ENCODE data around the gene NKAPL. TPM values are rescaled to one million over a fixed set of nuclear protein-coding genes. Genes with fewer than 3 reads are reported as not detected.
"Not testable (repeated sequence)": the region's sequence is repeated elsewhere in the genome, so short reads cannot be mapped to it uniquely, and the experiment has no call there.

Gene NKAPL
- total RNA-seq, 1 donor from 2014 or later, result not detected

DNA sequence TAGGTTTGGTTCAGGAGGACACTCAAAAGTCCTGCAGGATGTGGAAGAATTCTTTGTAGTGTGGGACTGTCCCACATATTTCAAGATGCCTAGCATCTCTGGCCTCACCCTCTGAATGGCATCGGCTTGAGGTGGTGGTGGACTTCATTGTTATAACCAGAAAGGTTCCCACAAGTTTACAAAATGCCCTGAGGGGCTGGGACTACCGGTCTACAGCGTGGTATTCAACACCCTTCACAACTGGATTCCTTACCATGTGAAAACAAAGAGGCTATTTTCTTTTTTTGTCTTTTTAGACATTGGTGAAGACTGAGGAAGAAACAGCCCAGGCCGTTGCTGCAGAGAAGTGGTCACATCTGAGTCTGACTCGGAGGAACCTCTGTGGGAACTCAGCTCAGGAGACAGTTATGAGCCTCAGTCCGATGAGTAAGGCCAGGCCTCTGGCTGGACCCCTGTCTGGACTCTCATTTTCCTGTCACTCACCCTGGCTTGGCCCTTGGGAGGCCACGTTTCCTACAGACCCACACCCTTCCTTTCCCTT lies 37.5 kb downstream of the NKAPL start:
- Histone ChIP-seq H3K4me1 (no peaks in the 10 kb centered on the region), H3K9me3 (no peaks in the 10 kb centered on the region), H3K36me3 (peaks cover 0 to 18% of the 10 kb centered on the region in 2 donors), H3K4me3 (no peak overlapping the region), H3K27me3 (no peaks in the 10 kb centered on the region), H3K27ac (no peak overlapping the region)
- DNase-seq (ENCODE audit: extremely low spot score in 2 of 2), result no peak
- intact Hi-C loops (cut with DNase I), result no loop called here
- TF ChIP-seq, protein P1, sequence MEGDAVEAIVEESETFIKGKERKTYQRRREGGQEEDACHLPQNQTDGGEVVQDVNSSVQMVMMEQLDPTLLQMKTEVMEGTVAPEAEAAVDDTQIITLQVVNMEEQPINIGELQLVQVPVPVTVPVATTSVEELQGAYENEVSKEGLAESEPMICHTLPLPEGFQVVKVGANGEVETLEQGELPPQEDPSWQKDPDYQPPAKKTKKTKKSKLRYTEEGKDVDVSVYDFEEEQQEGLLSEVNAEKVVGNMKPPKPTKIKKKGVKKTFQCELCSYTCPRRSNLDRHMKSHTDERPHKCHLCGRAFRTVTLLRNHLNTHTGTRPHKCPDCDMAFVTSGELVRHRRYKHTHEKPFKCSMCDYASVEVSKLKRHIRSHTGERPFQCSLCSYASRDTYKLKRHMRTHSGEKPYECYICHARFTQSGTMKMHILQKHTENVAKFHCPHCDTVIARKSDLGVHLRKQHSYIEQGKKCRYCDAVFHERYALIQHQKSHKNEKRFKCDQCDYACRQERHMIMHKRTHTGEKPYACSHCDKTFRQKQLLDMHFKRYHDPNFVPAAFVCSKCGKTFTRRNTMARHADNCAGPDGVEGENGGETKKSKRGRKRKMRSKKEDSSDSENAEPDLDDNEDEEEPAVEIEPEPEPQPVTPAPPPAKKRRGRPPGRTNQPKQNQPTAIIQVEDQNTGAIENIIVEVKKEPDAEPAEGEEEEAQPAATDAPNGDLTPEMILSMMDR (IDR thresholded peaks at IDR 0.05), result no peak
- no peak for TF ChIP-seq POLR2AphosphoS5 (IDR thresholded peaks at IDR 0.05; ENCODE audit: insufficient read depth in 1 of 2, low read depth in 1 of 2)
- TF ChIP-seq POLR2A (IDR thresholded peaks at IDR 0.05), result no peak

DNA sequence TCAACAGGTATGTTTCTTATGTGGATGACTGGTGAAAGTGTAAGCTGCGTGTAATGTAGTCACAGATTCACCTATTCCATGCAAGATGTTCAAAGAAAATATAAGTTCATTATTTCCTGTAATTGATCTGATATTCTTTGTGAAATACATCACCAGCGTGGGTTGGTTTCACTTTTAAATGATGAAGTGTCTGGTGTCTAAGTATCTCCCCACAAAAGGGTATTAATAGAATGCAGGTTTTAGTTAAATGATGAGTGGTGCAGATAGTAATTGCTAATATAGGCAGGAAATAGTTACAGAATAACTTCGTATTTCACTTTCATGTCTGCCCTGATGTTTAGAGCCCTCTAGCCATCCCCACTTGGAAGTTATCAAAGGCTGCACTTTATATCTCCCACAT lies 44.5 kb downstream of the NKAPL start:
- intact Hi-C loops (cut with DNase I), result no loop called here
- Histone ChIP-seq H3K4me3 (no peak overlapping the region), H3K27me3 (no peaks in the 10 kb centered on the region), H3K4me1 (no peaks in the 10 kb centered on the region), H3K27ac (no peak overlapping the region), H3K36me3 (peaks cover 0 to 18% of the 10 kb centered on the region in 2 donors), H3K9me3 (no peaks in the 10 kb centered on the region)
- DNase-seq (ENCODE audit: extremely low spot score in 2 of 2), result no peak
- TF ChIP-seq POLR2AphosphoS5 (IDR thresholded peaks at IDR 0.05; ENCODE audit: insufficient read depth in 1 of 2, low read depth in 1 of 2) (no peak), POLR2A (IDR thresholded peaks at IDR 0.05) (no peak)
- TF ChIP-seq, protein P1 (IDR thresholded peaks at IDR 0.05), result no peak

DNA sequence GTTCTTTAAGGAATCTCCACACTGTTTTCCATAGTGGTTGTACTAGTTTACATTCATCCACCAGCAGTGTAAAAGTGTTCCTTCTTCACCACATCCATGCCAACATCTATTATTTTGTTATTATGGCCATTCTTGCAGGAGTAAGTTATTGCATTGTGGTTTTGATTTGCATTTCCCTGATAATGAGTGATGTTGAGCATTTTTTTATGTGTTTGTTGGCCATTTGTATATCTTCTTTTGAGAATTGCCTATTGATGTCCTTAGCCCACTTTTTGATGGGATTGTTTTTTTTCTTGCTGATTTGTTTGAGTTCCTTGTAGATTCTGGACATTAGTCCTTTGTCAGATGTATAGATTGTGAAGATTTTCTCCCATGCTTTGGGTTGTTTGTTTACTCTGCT lies 47.3 kb downstream of the NKAPL start:
- H3K36me3 ChIP-seq; H3K4me3 ChIP-seq; H3K27ac ChIP-seq; H3K27me3 ChIP-seq; H3K4me1 ChIP-seq; intact Hi-C loops (cut with DNase I); DNase-seq (ENCODE audit: extremely low spot score in 2 of 2); H3K9me3 ChIP-seq: not testable (repeated sequence)

Other genes starting within 250 kb of the NKAPL start
- 3.7 TPM for gene ZNF165, start 178.7 kb upstream of the NKAPL start, total RNA-seq
- 1.2 TPM for gene ZSCAN16, start 134.7 kb upstream of the NKAPL start, total RNA-seq
- gene ZKSCAN8, start 117.4 kb upstream of the NKAPL start, total RNA-seq, result 14.5 TPM
- 11.3 TPM for gene ZSCAN9, start 34.0 kb upstream of the NKAPL start, total RNA-seq
- 5.9 TPM for gene ZKSCAN4, start 7.0 kb upstream of the NKAPL start, total RNA-seq
- gene ZSCAN26, start 7.8 kb downstream of the NKAPL start, total RNA-seq, result 18.7 TPM
- gene PGBD1, start 22.3 kb downstream of the NKAPL start, total RNA-seq, result 5.2 TPM
- 11.3 TPM for gene ZSCAN31, start 76.9 kb downstream of the NKAPL start, total RNA-seq
- gene ZKSCAN3, start 90.7 kb downstream of the NKAPL start, total RNA-seq, result 2.9 TPM
- gene ZSCAN12, start 140.4 kb downstream of the NKAPL start, total RNA-seq, result 5.9 TPM
- 0.98 TPM for gene ZSCAN23, start 184.2 kb downstream of the NKAPL start, total RNA-seq

All from vagina (tissue), 2 donors.